Amygdala (tissue), 56 donors: ENCODE measurements around the gene OSBPL9.
A peak's percentile ranks its signal among the peaks of the same experiment; 100 is the strongest.
"Not testable (repeated sequence)": the region's sequence is repeated elsewhere in the genome, so short reads cannot be mapped to it uniquely, and the experiment has no call there.

Experiments used
- DNase-seq, 56 donors: peaks; one replicate each; lab custom pipeline; 2025; lab: John Stamatoyannopoulos, UW

OSBPL9 gene

DNA sequence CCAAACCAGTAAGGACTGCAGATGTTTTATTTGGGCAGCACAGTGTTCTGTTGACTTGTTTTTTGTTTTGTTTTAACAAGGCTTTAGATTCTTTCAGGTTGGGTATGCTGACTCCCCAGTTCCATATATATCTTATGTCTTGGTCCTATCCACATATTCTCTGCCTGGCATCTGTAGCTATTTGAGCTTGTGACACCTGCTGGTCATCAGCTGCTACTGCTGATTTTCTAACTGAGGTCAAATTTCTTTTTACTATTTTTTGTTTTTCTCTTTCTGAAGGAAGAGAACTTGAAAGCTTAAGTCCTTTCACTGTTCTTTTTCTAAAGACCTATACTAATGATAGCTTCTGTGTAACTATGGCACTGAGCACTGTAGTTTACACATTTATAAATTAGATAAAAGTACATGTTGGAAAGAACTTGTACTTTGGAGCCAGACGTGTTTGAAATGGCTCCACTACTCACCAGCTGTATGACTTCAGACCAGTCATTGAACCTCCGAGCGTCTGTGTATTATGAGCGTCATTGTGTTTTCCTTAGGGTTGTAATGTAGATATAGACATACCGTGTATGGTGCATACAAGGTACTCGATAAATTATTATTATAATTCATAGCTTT is 152.2 kb downstream of the OSBPL9 start:
- peak in 5 of 56 donors; percentile 3 to 39 (median 7) for DNase-seq

DNA sequence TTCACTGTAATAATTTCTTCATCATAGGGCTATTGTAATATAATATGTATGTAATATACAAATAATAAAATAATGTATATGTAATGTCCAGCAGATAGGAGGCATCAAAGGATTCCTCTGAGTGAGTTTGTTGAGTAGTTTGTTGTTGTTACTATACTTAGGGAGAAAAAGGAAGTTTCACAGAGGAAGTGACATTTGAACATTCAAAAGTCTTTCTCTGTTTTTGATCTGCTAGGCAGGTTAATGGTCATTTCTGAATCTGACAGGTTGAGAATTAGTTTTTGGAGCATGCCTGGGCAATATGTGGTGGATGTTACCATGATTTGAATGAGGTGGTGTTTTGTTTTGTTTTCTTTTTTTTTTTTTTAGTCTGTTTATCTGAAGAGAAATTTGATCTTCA is 159.5 kb downstream of the OSBPL9 start:
- DNase-seq: no peak

DNA sequence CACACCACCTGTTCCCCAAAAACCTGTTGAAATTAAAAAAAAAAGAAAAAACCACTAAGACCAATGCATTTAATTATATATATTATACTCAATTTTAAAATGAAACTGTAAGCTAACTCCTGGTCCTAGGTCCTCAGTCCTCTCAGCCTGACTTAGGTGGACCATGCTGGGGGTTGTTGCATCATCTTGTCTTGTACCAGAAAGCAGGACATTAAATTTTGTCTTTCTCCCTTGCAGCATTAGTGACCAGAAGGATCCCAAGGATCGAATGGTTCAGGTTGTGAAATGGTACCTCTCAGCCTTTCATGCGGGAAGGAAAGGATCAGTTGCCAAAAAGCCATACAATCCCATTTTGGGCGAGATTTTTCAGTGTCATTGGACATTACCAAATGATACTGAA is 164.0 kb downstream of the OSBPL9 start:
- no peak for DNase-seq

DNA sequence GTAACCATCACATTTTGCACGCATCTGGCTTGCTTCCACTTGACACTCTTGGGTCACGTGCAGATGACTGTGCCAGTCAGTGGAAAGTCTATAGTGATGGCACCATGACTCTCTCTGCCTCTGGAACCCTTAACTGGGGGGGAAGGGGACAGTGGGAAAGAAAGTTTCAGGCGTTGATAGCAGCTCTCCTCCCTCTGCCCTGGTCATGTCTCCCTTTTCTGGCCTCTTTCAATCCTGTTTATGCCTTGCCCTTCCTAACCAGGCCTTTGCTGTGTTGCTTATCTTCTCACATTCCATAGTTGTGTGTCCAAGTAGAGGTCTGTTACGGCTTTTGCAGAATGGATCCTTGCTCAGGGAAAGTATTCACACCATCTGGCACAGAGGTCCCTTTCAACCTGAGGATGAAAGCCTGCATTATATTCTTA is 168.1 kb downstream of the OSBPL9 start:
- DNase-seq: peak in 1 of 56 donors; percentile 25

DNA sequence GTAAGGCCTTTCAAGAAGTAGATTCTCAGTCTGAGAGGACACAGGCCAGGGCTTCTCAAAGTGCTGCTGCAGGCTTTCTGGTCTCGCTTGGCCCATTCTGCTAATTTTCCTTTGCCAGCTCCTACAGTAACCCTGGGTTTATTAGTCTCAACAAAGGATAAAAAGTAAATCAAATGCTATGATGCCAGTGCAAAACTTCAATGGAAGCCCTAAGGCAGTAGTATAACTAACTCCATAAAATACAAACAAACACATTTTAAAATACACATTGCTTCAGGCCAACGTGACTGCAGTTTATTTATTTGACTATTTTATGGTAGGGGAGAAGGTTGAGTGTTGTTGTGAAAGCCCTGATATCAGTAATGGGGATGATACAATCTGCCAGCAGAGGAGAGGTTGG is 172.0 kb downstream of the OSBPL9 start:
- DNase-seq: no peak

DNA sequence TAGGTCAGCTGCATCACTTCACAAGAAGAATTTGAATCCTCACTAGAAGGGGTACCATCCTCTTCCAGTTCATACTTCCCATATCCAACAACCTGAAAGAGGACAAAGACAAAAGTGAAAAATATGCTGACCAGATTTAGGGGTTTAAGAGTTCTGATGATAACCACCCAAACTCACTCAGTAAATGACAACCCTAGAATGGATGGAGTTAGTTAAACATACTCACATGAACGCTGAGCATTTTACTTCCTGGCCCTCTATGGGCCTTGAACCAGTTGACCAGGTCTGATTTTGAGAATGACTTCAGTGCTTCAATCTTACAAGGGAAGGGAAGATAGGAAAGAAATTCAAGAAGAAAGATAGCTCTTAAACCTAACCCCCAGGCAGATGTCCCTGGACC is 172.4 kb downstream of the OSBPL9 start:
- no peak for DNase-seq

DNA sequence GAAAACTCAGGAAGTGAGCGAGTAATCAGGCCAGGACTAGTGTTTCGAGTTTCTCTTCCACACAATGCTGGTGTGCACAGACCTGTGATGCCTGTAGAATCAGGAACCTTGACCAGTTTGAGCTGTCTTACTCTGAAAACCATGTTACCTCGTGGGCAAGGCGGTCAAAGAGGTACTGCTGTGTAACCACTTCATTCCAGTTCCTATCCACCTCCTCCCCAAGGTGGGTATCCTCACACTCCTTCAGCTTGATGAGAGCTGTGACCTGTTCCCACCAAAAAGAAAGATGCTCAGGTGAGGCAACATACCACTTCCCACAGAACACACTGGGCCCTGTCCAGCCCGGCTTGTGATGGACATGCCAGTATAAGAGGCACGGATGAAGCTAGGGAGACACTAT is 173.5 kb downstream of the OSBPL9 start:
- no peak for DNase-seq

DNA sequence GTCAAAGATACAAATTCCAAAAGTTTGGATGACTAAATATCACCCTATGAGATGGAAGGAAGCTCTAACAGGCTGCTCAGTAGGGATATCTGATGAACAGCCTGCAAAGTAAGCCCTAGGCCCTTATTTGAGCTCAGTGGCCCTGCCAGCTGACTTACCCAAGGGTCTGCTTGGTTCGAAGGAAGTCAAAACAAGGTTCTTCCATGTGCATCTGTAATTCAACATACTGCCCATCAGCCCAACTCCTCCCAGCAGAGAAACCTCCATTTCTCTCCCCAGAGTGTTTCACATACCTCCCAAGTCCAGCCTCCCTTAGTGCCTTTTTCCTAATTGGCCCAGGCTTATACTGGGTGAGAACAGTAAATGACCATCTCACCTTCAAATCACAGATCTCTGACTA is 175.0 kb downstream of the OSBPL9 start:
- DNase-seq: no peak

DNA sequence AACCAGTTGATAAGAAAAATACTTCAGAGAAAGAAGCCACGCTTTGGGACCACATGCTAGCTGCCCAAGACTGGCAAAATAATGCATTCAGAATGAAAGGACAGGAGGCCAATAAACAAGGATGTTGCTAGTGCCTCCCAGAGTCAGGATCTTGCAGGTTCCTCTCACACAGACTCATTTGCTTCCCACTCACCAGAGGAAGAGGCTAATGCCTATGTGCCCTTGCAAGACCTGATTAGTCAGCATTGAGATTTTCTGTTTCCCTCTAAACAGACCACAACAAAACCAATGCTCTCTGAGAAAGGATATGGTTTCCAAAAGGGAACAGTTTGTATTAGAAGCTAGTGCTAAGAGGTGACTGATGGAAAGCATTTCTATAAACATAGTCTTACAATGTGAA is 176.0 kb downstream of the OSBPL9 start:
- no peak for DNase-seq

DNA sequence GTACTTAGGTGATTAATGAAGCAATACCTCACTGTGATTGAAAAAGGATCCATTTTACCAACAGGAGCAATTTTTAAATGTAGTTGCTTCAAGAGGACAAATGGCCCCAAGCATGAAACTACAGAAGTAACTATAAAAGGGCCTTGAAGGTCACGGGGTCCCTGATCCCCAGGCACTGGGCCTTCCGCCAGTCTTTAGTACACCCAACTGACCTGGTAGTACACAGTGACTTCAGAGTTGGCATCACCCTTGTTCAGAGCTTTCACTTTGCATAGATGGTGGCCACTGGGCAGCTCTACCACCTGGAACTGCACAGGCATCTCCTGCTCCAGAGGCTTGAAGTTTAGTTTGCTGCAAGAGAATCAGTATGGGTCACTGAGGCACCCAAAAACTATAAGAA is 177.4 kb downstream of the OSBPL9 start:
- DNase-seq: no peak

DNA sequence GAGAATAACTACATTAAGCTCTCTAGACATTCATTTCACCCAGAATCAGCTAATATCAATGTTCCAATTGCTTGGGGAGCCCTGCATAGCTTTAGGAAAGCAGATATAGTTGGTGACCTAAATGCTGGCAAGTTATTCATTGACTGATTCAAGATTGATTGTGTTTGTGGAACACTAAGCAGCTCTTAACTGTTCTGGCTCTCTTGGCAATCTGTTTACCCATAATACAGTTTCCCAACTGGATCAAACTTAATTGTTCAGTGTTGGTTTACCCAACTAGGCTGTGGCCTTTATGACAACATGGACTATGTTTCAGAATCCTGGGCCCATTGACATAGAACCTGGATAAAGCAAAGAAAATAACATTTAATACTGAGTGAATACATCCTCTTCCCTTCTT is 178.0 kb downstream of the OSBPL9 start:
- no peak for DNase-seq

DNA sequence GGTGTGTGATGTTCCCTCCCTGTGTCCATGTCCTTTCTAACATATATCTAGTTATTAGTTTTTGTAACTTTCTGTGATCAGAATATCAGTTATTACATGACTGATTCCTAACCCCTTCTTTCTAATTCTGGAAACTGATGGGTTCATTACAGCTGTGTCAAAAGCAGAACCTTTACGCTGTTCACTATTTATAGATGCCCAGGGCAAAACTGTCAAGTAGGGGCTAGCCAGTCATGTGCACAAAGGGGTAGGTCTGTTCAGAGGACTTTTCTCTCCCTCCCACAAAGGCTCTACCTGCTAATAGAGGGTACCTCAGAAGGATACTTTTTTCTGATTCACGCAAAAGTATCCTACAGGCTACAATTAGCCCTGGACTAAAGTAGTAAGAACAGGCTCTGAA is 182.5 kb downstream of the OSBPL9 start:
- no peak for DNase-seq

DNA sequence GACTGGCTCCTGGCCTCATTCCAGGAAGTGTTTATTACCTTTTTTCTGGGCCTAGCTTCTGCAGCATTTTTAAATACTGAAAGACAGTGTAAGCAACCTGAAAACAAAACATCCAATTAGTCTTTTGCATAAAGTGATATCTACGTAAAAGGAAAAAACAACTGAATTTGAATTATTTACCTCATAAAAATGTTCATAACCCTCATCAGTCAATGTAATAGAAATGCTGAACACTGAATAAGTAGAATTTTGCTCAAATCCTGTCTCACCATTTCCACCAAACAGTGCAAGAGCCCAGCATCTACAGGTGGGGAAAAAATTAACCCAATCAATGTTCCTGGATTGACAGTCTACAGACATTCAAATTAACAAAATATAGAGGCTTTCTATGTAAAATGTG is 197.6 kb downstream of the OSBPL9 start:
- DNase-seq: no peak

DNA sequence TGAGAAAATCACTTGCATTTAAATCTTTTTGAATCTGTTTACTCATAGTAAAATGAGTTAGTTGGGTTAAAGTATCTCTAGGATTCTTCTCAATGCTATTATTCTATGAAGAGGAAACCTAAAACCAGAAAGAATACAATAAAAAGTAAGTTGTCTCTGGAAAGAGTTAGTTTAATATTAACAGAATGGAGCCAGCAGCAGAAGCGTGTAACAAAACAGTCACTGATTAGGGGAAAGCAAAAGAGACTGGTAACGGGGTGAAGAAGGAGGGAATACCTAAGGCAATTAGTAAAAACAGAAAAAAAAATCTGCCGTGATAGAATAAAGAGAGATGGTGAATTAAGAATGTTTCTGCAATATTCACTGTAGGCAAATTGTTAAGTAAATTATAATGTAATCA is 201.6 kb downstream of the OSBPL9 start:
- no peak for DNase-seq

DNA sequence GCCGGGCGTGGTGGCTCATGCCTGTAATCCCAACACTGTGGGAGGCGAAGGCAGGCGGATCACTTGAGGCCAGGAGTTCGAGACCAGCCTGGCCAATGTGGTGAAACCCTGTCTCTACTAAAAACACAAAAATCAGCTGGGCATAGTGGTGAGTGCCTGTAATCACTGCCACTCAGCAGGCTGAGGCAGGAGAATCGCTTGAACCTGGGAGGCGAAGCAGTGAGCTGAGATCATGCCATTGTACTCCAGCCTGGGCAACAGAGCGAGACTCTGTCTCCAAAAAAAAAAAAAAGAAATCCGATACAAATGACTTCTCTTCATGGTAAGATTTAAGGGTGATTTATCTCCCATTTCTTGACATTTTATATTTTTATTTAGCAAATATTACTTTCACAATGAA is 202.1 kb downstream of the OSBPL9 start:
- DNase-seq: not testable (repeated sequence)

DNA sequence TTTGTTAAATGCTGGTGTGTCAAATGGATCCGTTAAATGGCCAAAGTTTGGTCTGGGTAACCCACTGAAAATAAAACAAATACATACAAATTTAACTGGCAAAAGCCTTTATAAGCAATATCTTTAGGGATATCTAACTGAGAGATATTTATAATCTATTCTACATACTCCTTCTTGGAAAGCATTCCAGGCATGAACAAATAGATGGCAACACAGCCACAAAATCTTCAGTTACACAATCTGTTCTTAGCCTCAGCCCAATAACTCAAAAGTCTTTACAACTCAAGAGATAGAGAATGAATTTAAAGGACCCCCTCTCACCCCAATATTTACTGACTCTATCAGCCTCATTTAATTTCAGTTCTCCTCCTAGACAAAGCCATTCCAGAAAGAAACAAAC is 202.9 kb downstream of the OSBPL9 start:
- no peak for DNase-seq

DNA sequence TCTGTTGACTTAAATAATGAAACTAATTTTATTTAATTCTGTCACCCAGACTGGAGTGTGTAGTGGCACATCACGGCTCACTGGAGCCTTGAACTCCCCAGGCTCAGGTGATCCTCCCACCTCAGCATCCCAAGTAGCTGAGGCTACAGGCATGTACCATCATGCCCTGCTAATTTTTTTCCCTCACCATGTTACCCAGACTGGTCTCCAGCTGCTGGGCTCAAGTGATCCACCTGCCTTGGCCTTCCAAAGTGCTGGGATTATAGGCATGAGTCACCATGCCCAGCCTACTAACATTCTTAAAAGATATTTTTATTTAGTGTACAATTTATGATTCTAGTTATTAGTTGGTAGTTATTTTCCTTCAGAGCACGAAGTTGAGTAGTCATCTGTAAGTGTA is 212.2 kb downstream of the OSBPL9 start:
- DNase-seq: no peak

DNA sequence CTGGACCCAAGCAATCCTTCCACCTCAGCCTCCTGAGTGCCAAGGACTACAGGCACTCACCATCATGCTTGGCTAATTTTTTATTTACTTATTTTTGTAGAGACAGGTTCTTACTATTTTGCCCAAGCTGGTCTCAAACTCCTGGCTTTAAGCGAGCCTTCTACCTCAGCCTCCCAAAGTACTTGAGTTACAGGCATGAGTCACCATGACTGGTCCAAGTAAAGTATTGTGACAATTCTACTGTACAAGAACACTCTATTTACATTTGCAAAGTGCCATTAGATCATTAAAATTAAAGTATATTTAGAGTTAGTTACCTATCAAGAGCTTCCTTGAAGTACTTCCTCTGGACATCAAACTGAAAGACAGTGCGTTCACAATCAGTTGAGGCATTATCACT is 216.8 kb downstream of the OSBPL9 start:
- no peak for DNase-seq

DNA sequence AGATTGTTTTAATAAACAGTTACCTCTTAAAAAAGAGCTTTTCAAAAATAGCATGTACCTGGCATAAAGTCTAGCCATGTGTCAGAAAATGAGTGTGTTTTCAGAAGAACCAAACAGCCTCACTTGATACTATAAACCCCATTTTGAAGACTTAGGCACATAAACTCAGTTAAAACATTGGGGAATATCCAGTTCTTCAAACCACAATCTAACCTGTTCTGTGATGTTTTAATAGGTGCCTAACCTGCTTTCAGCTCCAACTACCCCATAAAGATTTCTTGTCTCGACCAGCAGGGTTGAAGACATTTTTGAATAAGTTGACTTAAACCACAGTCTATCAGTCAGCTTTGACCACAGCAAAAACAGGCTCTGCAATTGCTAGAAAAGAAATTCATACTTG is 220.4 kb downstream of the OSBPL9 start:
- no peak for DNase-seq
